Calu3 (cell line): Measurements from ENCODE around the gene TROAP. TPM values are rescaled to one million over a fixed set of nuclear protein-coding genes. Genes with fewer than 3 reads are reported as not detected.

ENCODE experiments used
- BruUV-seq: library from RNA; stranded (reverse); fragments of 400-500 nt; replicated peaks from 2 replicates; lab custom pipeline; 2021; lab: Mats Ljungman, UMichigan
- CTCF ChIA-PET: fragments of 300-600 bp; sonication (Branson Sonifier 250); formaldehyde crosslinking; loops from one replicate; lab custom pipeline; 2022; ENCODE audit warnings: antibody characterized with exemption; lab: Charles Lee
- DNase-seq: peaks from one replicate; pipeline ENCODE4 v3.0.0; 2022
- H3K27ac Mint-ChIP-seq: one replicate; pipeline ENCODE4 v1.8.0; 2022; ENCODE audit warnings: mixed read lengths; ENCODE audit not compliant: unreplicated experiment
- H3K27me3 Mint-ChIP-seq: one replicate; pipeline ENCODE4 v1.8.0; 2022; ENCODE audit warnings: mixed read lengths; ENCODE audit not compliant: unreplicated experiment
- H3K36me3 Mint-ChIP-seq: one replicate; pipeline ENCODE4 v1.8.0; 2022; ENCODE audit warnings: mild to moderate bottlenecking, moderate library complexity, mixed read lengths; ENCODE audit not compliant: insufficient read depth, unreplicated experiment
- H3K4me1 Mint-ChIP-seq: one replicate; pipeline ENCODE4 v1.8.0; 2022; ENCODE audit warnings: mild to moderate bottlenecking, low read depth, mixed read lengths; ENCODE audit not compliant: unreplicated experiment
- H3K4me3 Mint-ChIP-seq: one replicate; pipeline ENCODE4 v1.8.0; 2022; ENCODE audit warnings: mild to moderate bottlenecking, low read depth, moderate library complexity, mixed read lengths; ENCODE audit not compliant: unreplicated experiment
- H3K9me3 Mint-ChIP-seq: one replicate; pipeline ENCODE4 v1.8.0; 2022; ENCODE audit warnings: low read depth, mixed read lengths; ENCODE audit not compliant: unreplicated experiment
- CTCF ChIP-seq: fragments of 200-600 bp; IDR thresholded peaks from one replicate; pipeline ENCODE4 v1.8.0; 2022; ENCODE audit warnings: antibody characterized with exemption; ENCODE audit not compliant: unreplicated experiment
- intact Hi-C: fragments of 100-400 bp; cut with micrococcal nuclease; formaldehyde crosslinking; loops from one replicate; pipeline ENCODE4 v1.10.0; 2022; ENCODE audit not compliant: unreplicated experiment
- total RNA-seq: library from RNA; stranded (reverse); gene quantifications from 2 replicates; pipeline ENCODE4 v1.2.3, GENCODE V29; 2022

Gene TROAP
- total RNA-seq, 1 experiment from 2014 or later: 49.8 TPM

- no peak for DNase-seq
- H3K27me3 Mint-ChIP-seq: no peaks in the 10 kb centered on the region
- no peaks in the 10 kb centered on the region for H3K4me1 Mint-ChIP-seq
- no peak overlapping the region for H3K27ac Mint-ChIP-seq
- peaks cover 38% of the 10 kb centered on the region for H3K36me3 Mint-ChIP-seq
- no peak overlapping the region for H3K4me3 Mint-ChIP-seq
- H3K9me3 Mint-ChIP-seq: no peaks in the 10 kb centered on the region
- intact Hi-C loops: no loop called here
- BruUV-seq: no TSS peak
- no peak for TF ChIP-seq CTCF
- CTCF ChIA-PET: interaction anchor here (0.6 kb wide), 1 partner anchor 163 kb away, joined by 4 read pairs; no protein-coding TSS in a partner anchor
Observed at GRCh38 chr12:49330032-49330619, 7.1 kb downstream of the TROAP start.

- no peaks in the 10 kb centered on the region for H3K27me3 Mint-ChIP-seq
Observed at GRCh38 chr12:49330631-49331379, 7.8 kb downstream of the TROAP start.

GRCh38 chr12:49331380-49332222 lies 8.5 kb downstream of the TROAP start:
- intact Hi-C loops: no loop called here
- no peak overlapping the region for H3K27ac Mint-ChIP-seq
- H3K4me1 Mint-ChIP-seq: no peaks in the 10 kb centered on the region
- peak; percentile 27 for TF ChIP-seq CTCF
- CTCF ChIA-PET: interaction anchor here (0.8 to 1.7 kb wide), 9 partner anchors 9 to 249 kb away, joined by 3 to 19 read pairs (median 11); partner anchors contain the start of genes DNAJC22 and TROAP
- H3K27me3 Mint-ChIP-seq: no peaks in the 10 kb centered on the region
- peaks cover 28% of the 10 kb centered on the region for H3K36me3 Mint-ChIP-seq
- peak; percentile 46 for DNase-seq
- BruUV-seq: no TSS peak
- H3K4me3 Mint-ChIP-seq: no peak overlapping the region
- H3K9me3 Mint-ChIP-seq: no peaks in the 10 kb centered on the region

More at GRCh38 chr12:49330631-49331379, 7.8 kb downstream of the TROAP start:
- DNase-seq: no peak
- H3K4me1 Mint-ChIP-seq: no peaks in the 10 kb centered on the region
- intact Hi-C loops: no loop called here
- no peaks in the 10 kb centered on the region for H3K9me3 Mint-ChIP-seq
- no peak overlapping the region for H3K27ac Mint-ChIP-seq
- no TSS peak for BruUV-seq
- peaks cover 31% of the 10 kb centered on the region for H3K36me3 Mint-ChIP-seq
- H3K4me3 Mint-ChIP-seq: no peak overlapping the region
- TF ChIP-seq CTCF: no peak
- CTCF ChIA-PET: interaction anchor here (0.8 to 1.7 kb wide), 8 partner anchors 8 to 250 kb away, joined by 3 to 19 read pairs (median 12); partner anchors contain the start of genes DNAJC22 and TROAP

GRCh38 chr12:49332441-49332861 lies 9.4 kb downstream of the TROAP start:
- no peak for DNase-seq
- Mint-ChIP-seq H3K27me3 (peaks cover 8% of the 10 kb centered on the region), H3K27ac (no peak overlapping the region), H3K36me3 (peaks cover 28% of the 10 kb centered on the region), H3K4me1 (peaks cover 6% of the 10 kb centered on the region), H3K4me3 (no peak overlapping the region), H3K9me3 (no peaks in the 10 kb centered on the region)
- BruUV-seq: no TSS peak
- intact Hi-C loops: no loop called here
- no peak for TF ChIP-seq CTCF
- CTCF ChIA-PET: interaction anchor here (0.9 to 1.7 kb wide), 5 partner anchors 10 to 180 kb away, joined by 3 to 19 read pairs (median 13); partner anchors contain the start of gene DNAJC22
